ENCODE data around the gene AQP6.

Gene AQP6

GRCh38 chr12:49987625-49988303, 15.0 kb downstream of the AQP6 start:
- TF ChIP-seq FOXM1 (IDR thresholded peaks at IDR 0.05; ENCODE audit: borderline replicate concordance, low read depth) (no peak), CEBPB (IDR thresholded peaks at IDR 0.05) (no peak), RAD21 (IDR thresholded peaks at IDR 0.05; ENCODE audit: low read depth) (no peak), MAX (IDR thresholded peaks at IDR 0.05) (no peak), YY1 (IDR thresholded peaks at IDR 0.05; ENCODE audit: low read depth) (no peak), TEAD4 (IDR thresholded peaks at IDR 0.05) (no peak), NFIC (IDR thresholded peaks at IDR 0.05) (no peak), ZBTB7A (IDR thresholded peaks at IDR 0.05; ENCODE audit: low read depth) (no peak), TAF1 (IDR thresholded peaks at IDR 0.05; ENCODE audit: low read depth) (no peak), EGR1 (IDR thresholded peaks at IDR 0.05) (no peak), TCF12 (IDR thresholded peaks at IDR 0.05; ENCODE audit: low read depth) (no peak), EP300 (IDR thresholded peaks at IDR 0.05; ENCODE audit: borderline replicate concordance) (no peak), REST (IDR thresholded peaks at IDR 0.05; ENCODE audit: low read depth) (no peak), USF1 (IDR thresholded peaks at IDR 0.05) (no peak)

- no peak for TF ChIP-seq NFIC (IDR thresholded peaks at IDR 0.05)
These were observed 17.5 kb downstream of the AQP6 start for GRCh38 chr12:49990273-49990672.

- no peak for TF ChIP-seq ZBTB7A (IDR thresholded peaks at IDR 0.05; ENCODE audit: low read depth)
- no peak for TF ChIP-seq YY1 (IDR thresholded peaks at IDR 0.05; ENCODE audit: low read depth)
- TF ChIP-seq USF1 (IDR thresholded peaks at IDR 0.05), result no peak
These were observed 25.7 kb downstream of the AQP6 start for GRCh38 chr12:49998453-49998852.

GRCh38 chr12:50003595-50003994, 30.8 kb downstream of the AQP6 start:
- TF ChIP-seq RAD21 (IDR thresholded peaks at IDR 0.05; ENCODE audit: low read depth) (no peak), NFIC (IDR thresholded peaks at IDR 0.05) (no peak), TAF1 (IDR thresholded peaks at IDR 0.05; ENCODE audit: low read depth) (no peak), REST (IDR thresholded peaks at IDR 0.05; ENCODE audit: low read depth) (no peak), EP300 (IDR thresholded peaks at IDR 0.05; ENCODE audit: borderline replicate concordance) (no peak), CEBPB (IDR thresholded peaks at IDR 0.05) (no peak), EGR1 (IDR thresholded peaks at IDR 0.05) (no peak), MAX (IDR thresholded peaks at IDR 0.05) (no peak), TEAD4 (IDR thresholded peaks at IDR 0.05) (no peak), TCF12 (IDR thresholded peaks at IDR 0.05; ENCODE audit: low read depth) (no peak), ZBTB7A (IDR thresholded peaks at IDR 0.05; ENCODE audit: low read depth) (no peak), YY1 (IDR thresholded peaks at IDR 0.05; ENCODE audit: low read depth) (no peak), FOXM1 (IDR thresholded peaks at IDR 0.05; ENCODE audit: borderline replicate concordance, low read depth) (no peak), CREB1 (IDR thresholded peaks at IDR 0.05; ENCODE audit: low read depth) (no peak), USF1 (IDR thresholded peaks at IDR 0.05) (no peak)

- no peak for TF ChIP-seq TAF1 (IDR thresholded peaks at IDR 0.05; ENCODE audit: low read depth)
- no peak for TF ChIP-seq RAD21 (IDR thresholded peaks at IDR 0.05; ENCODE audit: low read depth)
- TF ChIP-seq NFIC (IDR thresholded peaks at IDR 0.05), result no peak
- TF ChIP-seq EP300 (IDR thresholded peaks at IDR 0.05; ENCODE audit: borderline replicate concordance), result no peak
- no peak for TF ChIP-seq TCF12 (IDR thresholded peaks at IDR 0.05; ENCODE audit: low read depth)
- TF ChIP-seq YY1 (IDR thresholded peaks at IDR 0.05; ENCODE audit: low read depth), result no peak
- TF ChIP-seq CREB1 (IDR thresholded peaks at IDR 0.05; ENCODE audit: low read depth), result no peak
- no peak for TF ChIP-seq USF1 (IDR thresholded peaks at IDR 0.05)
- TF ChIP-seq ZBTB7A (IDR thresholded peaks at IDR 0.05; ENCODE audit: low read depth), result no peak
- no peak for TF ChIP-seq MAX (IDR thresholded peaks at IDR 0.05)
- TF ChIP-seq REST (IDR thresholded peaks at IDR 0.05; ENCODE audit: low read depth), result no peak
- TF ChIP-seq CEBPB (IDR thresholded peaks at IDR 0.05), result no peak
- no peak for TF ChIP-seq EGR1 (IDR thresholded peaks at IDR 0.05)
These were observed 31.9 kb downstream of the AQP6 start for GRCh38 chr12:50004696-50005095.
